Progenitor cell of endocrine pancreas (in vitro differentiated cells): ENCODE data around the gene GSK3B. TPM values are rescaled to one million over a fixed set of nuclear protein-coding genes. Genes with fewer than 3 reads are reported as not detected.

ENCODE experiments used
- DNase-seq: peaks from one replicate; pipeline ENCODE4 v3.0.0; 2021; ENCODE audit warnings: low spot score; ENCODE audit not compliant: unreplicated experiment
- H3K27ac Mint-ChIP-seq: 2 replicates; pipeline ENCODE4 v1.8.0; 2021; ENCODE audit warnings: mild to moderate bottlenecking, moderate library complexity, mixed read lengths
- H3K27me3 Mint-ChIP-seq: 2 replicates; pipeline ENCODE4 v1.8.0; 2021; ENCODE audit warnings: mixed read lengths
- H3K36me3 Mint-ChIP-seq: 2 replicates; pipeline ENCODE4 v1.8.0; 2022; ENCODE audit warnings: mixed read lengths; ENCODE audit not compliant: insufficient read depth
- H3K4me1 Mint-ChIP-seq: 2 replicates; pipeline ENCODE4 v1.8.0; 2021; ENCODE audit warnings: low read depth, mixed read lengths
- H3K4me3 Mint-ChIP-seq: 2 replicates; pipeline ENCODE4 v1.8.0; 2021; ENCODE audit warnings: low read depth, mild to moderate bottlenecking, moderate library complexity, mixed read lengths
- H3K9me3 Mint-ChIP-seq: 2 replicates; pipeline ENCODE4 v1.8.0; 2021; ENCODE audit warnings: low read depth, mixed read lengths
- CTCF ChIP-seq: fragments of 200-600 bp; sonication (generic); IDR thresholded peaks from one replicate; pipeline ENCODE4 v1.5.0; 2021; ENCODE audit warnings: antibody characterized with exemption, mild to moderate bottlenecking; ENCODE audit not compliant: unreplicated experiment
- total RNA-seq: library from RNA; stranded (reverse); gene quantifications from 2 replicates; pipeline ENCODE4 v1.2.1, GENCODE V29; 2021

GSK3B gene
- total RNA-seq, 1 donor from 2014 or later, result 80.0 TPM

GRCh38 chr3:119861681-119862080 lies 232.6 kb downstream of the GSK3B start:
- H3K36me3 Mint-ChIP-seq, result peaks cover 55% of the 10 kb centered on the region
- H3K27ac Mint-ChIP-seq, result peak overlapping the region; percentile 56
- no peak for DNase-seq
- no peak for TF ChIP-seq CTCF
- H3K27me3 Mint-ChIP-seq, result no peaks in the 10 kb centered on the region
- H3K4me3 Mint-ChIP-seq, result no peak overlapping the region
- peaks cover 16% of the 10 kb centered on the region for H3K9me3 Mint-ChIP-seq
- H3K4me1 Mint-ChIP-seq, result peaks cover 7% of the 10 kb centered on the region

GRCh38 chr3:119859728-119860127 lies 234.5 kb downstream of the GSK3B start:
- no peak overlapping the region for H3K4me3 Mint-ChIP-seq
- H3K27ac Mint-ChIP-seq, result peak overlapping the region; percentile 19
- DNase-seq, result no peak
- peaks cover 25% of the 10 kb centered on the region for H3K9me3 Mint-ChIP-seq
- H3K27me3 Mint-ChIP-seq, result no peaks in the 10 kb centered on the region
- peaks cover 7% of the 10 kb centered on the region for H3K4me1 Mint-ChIP-seq
- H3K36me3 Mint-ChIP-seq, result peaks cover 65% of the 10 kb centered on the region
- no peak for TF ChIP-seq CTCF

- Mint-ChIP-seq H3K27me3 (no peaks in the 10 kb centered on the region), H3K36me3 (peaks cover 71% of the 10 kb centered on the region), H3K27ac (no peak overlapping the region), H3K4me1 (peaks cover 7% of the 10 kb centered on the region), H3K9me3 (peaks cover 30% of the 10 kb centered on the region), H3K4me3 (no peak overlapping the region)
- no peak for TF ChIP-seq CTCF
- no peak for DNase-seq
These were observed 235.3 kb downstream of the GSK3B start for GRCh38 chr3:119858957-119859356.

- Mint-ChIP-seq H3K36me3 (peaks cover 65% of the 10 kb centered on the region), H3K27me3 (no peaks in the 10 kb centered on the region), H3K9me3 (peaks cover 30% of the 10 kb centered on the region), H3K27ac (no peak overlapping the region), H3K4me3 (no peak overlapping the region), H3K4me1 (peaks cover 7% of the 10 kb centered on the region)
- TF ChIP-seq CTCF, result no peak
- DNase-seq, result no peak
These were observed 237.6 kb downstream of the GSK3B start for GRCh38 chr3:119856695-119857094.

- Mint-ChIP-seq H3K27me3 (no peaks in the 10 kb centered on the region), H3K4me3 (no peak overlapping the region), H3K36me3 (peaks cover 43% of the 10 kb centered on the region), H3K4me1 (no peaks in the 10 kb centered on the region), H3K27ac (no peak overlapping the region), H3K9me3 (peaks cover 19% of the 10 kb centered on the region)
- no peak for TF ChIP-seq CTCF
- no peak for DNase-seq
These were observed 245.1 kb downstream of the GSK3B start for GRCh38 chr3:119849126-119849525.
